Effector CD4-positive, alpha-beta T cell (primary cell): ENCODE results near the gene RAB7A.

ENCODE experiments used
- DNase-seq: peaks from one replicate; pipeline ENCODE4 v3.0.0-alpha.2; 2020

RAB7A gene

GRCh38 chr3:128794067-128794768 lies 68.2 kb downstream of the RAB7A start:
- DNase-seq: no peak

GRCh38 chr3:128794770-128795649 lies 69.0 kb downstream of the RAB7A start:
- peak; percentile 54 for DNase-seq

GRCh38 chr3:128799653-128800052 lies 73.7 kb downstream of the RAB7A start:
- no peak for DNase-seq

GRCh38 chr3:128800241-128801187 lies 74.5 kb downstream of the RAB7A start:
- no peak for DNase-seq

- DNase-seq: no peak
Observed at GRCh38 chr3:128801779-128802380, 75.9 kb downstream of the RAB7A start.

- DNase-seq: no peak
Observed at GRCh38 chr3:128803307-128803706, 77.3 kb downstream of the RAB7A start.

GRCh38 chr3:128804017-128804810 lies 78.2 kb downstream of the RAB7A start:
- DNase-seq: peak; percentile 37

- no peak for DNase-seq
Observed at GRCh38 chr3:128804811-128805155, 78.8 kb downstream of the RAB7A start.

- DNase-seq: no peak
Observed at GRCh38 chr3:128805772-128806171, 79.8 kb downstream of the RAB7A start.

- DNase-seq: no peak
Observed at GRCh38 chr3:128806588-128806987, 80.6 kb downstream of the RAB7A start.

- DNase-seq: no peak
Observed at GRCh38 chr3:128807186-128807830, 81.3 kb downstream of the RAB7A start.

- DNase-seq: no peak
Observed at GRCh38 chr3:128808672-128809071, 82.7 kb downstream of the RAB7A start.

GRCh38 chr3:128813097-128813496 lies 87.1 kb downstream of the RAB7A start:
- no peak for DNase-seq

GRCh38 chr3:128814060-128814459 lies 88.1 kb downstream of the RAB7A start:
- no peak for DNase-seq

GRCh38 chr3:128814519-128815317 lies 88.7 kb downstream of the RAB7A start:
- DNase-seq: no peak

- DNase-seq: no peak
Observed at GRCh38 chr3:128815318-128816064, 89.5 kb downstream of the RAB7A start.

GRCh38 chr3:128818186-128818787 lies 92.3 kb downstream of the RAB7A start:
- no peak for DNase-seq

- no peak for DNase-seq
Observed at GRCh38 chr3:128820252-128820839, 94.4 kb downstream of the RAB7A start.

- DNase-seq: no peak
Observed at GRCh38 chr3:128823008-128823407, 97.0 kb downstream of the RAB7A start.
